Endothelial cell of umbilical vein (primary cell): Measurements from ENCODE around the gene ANO6. TPM values are rescaled to one million over a fixed set of nuclear protein-coding genes. Genes with fewer than 3 reads are reported as not detected.

Experiments used
- BruUV-seq: library from RNA; stranded (reverse); fragments of 400-500 nt; replicated peaks from 2 replicates; lab custom pipeline; 2021; lab: Mats Ljungman, UMichigan
- CTCF ChIA-PET: fragments of 300-600, 350-600 bp; sonication (Branson Sonifier 250); formaldehyde crosslinking; loops from one replicate; lab custom pipeline; 2021; ENCODE audit warnings: antibody characterized with exemption, inconsistent platforms; lab: Charles Lee
- POLR2A ChIA-PET: fragments of 300-600, 350-600 bp; sonication (Branson Sonifier 250); formaldehyde crosslinking; loops from one replicate; lab custom pipeline; 2021; ENCODE audit warnings: antibody characterized with exemption, inconsistent platforms; lab: Charles Lee
- DNase-seq: peaks from one replicate; pipeline ENCODE4 v3.0.0-alpha.2; 2011; ENCODE audit warnings: low read depth, low spot score
- FAIRE-seq: peaks from 2 replicates; lab custom pipeline; 2011; peaks lifted over from hg19 to GRCh38; lab: Jason Lieb, UNC
- H2AFZ ChIP-seq: 2 replicates; pipeline ENCODE4 v1.6.0; 2012; ENCODE audit warnings: low read depth, low read length, control low read depth, inconsistent platforms
- H3K27ac ChIP-seq: 2 replicates; pipeline ENCODE4 v1.5.1; 2011; ENCODE audit warnings: low read depth, mild to moderate bottlenecking, control low read depth, low read length, moderate library complexity; ENCODE audit not compliant: insufficient read depth
- H3K27me3 ChIP-seq, 2 experiments: 2 replicates each; pipeline versions ENCODE4 v1.6.0 to v1.6.1; 2011; ENCODE audit warnings: low read length in 2 of 2, mixed read lengths in 1 of 2; ENCODE audit not compliant: control insufficient read depth in 2 of 2, insufficient read depth in 2 of 2
- H3K36me3 ChIP-seq, 2 experiments: 2 replicates in 1 of 2; 3 replicates in 1 of 2; pipeline ENCODE4 v1.5.1; 2011; ENCODE audit warnings: low read length in 2 of 2, mild to moderate bottlenecking in 1 of 2, moderate library complexity in 1 of 2; ENCODE audit not compliant: control insufficient read depth in 2 of 2, insufficient read depth in 2 of 2; ENCODE audit errors: extremely low read depth in 1 of 2
- H3K4me1 ChIP-seq: 3 replicates; pipeline ENCODE4 v1.5.1; 2011; ENCODE audit warnings: mild to moderate bottlenecking, low read length; ENCODE audit not compliant: control insufficient read depth, insufficient read depth; ENCODE audit errors: extremely low read depth
- H3K4me2 ChIP-seq: 2 replicates; pipeline ENCODE4 v1.6.1; 2011; ENCODE audit warnings: low read length, control low read depth, mixed read lengths; ENCODE audit not compliant: insufficient read depth
- H3K4me3 ChIP-seq, 3 experiments: fragments of 200-600 bp in 1 of 3; sonication (generic), shearing (Covaris generic) in 1 of 3; replicated peaks in 1 of 3; 2 replicates each; pipeline ENCODE4 v1.5.1; 2011 to 2016; ENCODE audit warnings: control low read depth in 3 of 3, low read length in 3 of 3, mild to moderate bottlenecking in 2 of 3, inconsistent platforms in 1 of 3, low read depth in 1 of 3, moderate library complexity in 1 of 3; ENCODE audit not compliant: insufficient read depth in 1 of 3
- H3K79me2 ChIP-seq: 2 replicates; pipeline ENCODE4 v1.6.0; 2012; ENCODE audit warnings: low read length, inconsistent platforms; ENCODE audit not compliant: control insufficient read depth, insufficient read depth
- H3K9ac ChIP-seq: replicated peaks from 2 replicates; pipeline ENCODE3; 2011; ENCODE audit warnings: low read length, control low read depth; ENCODE audit not compliant: insufficient read depth; ENCODE audit errors: extremely low read depth
- H3K9me1 ChIP-seq: replicated peaks from 3 replicates; pipeline ENCODE4 v1.6.0; 2011; ENCODE audit warnings: mild to moderate bottlenecking, low read length; ENCODE audit not compliant: control insufficient read depth, insufficient read depth; ENCODE audit errors: extremely low read depth
- H3K9me3 ChIP-seq: replicated peaks from 2 replicates; pipeline ENCODE4 v1.5.1; 2012; ENCODE audit warnings: low read length, inconsistent platforms; ENCODE audit not compliant: control insufficient read depth, insufficient read depth
- H4K20me1 ChIP-seq: replicated peaks from 2 replicates; pipeline ENCODE3; 2011; ENCODE audit warnings: mild to moderate bottlenecking, low read length; ENCODE audit not compliant: control insufficient read depth, insufficient read depth; ENCODE audit errors: extremely low read depth
- CTCF ChIP-seq, 2 donors: IDR thresholded peaks; 1 replicate in 1 of 2; 2 replicates in 1 of 2; pipeline ENCODE4 v1.5.1; 2011; ENCODE audit warnings: low read length in 2 of 2, mild to moderate bottlenecking in 2 of 2, moderate library complexity in 2 of 2, control low read depth in 1 of 2, inconsistent platforms in 1 of 2, low read depth in 1 of 2; ENCODE audit not compliant: insufficient read depth in 1 of 2; ENCODE audit errors: extremely low read depth in 1 of 2
- EZH2 ChIP-seq: IDR thresholded peaks from 2 replicates; pipeline ENCODE4 v1.6.1; 2012; ENCODE audit warnings: borderline replicate concordance, low read depth, mild to moderate bottlenecking, moderate library complexity, low read length, inconsistent platforms; ENCODE audit not compliant: severe bottlenecking
- FOS ChIP-seq: IDR thresholded peaks from 2 replicates; pipeline ENCODE4 v1.6.1; 2011; ENCODE audit warnings: mild to moderate bottlenecking, low read length, moderate library complexity, borderline replicate concordance; ENCODE audit not compliant: insufficient read depth
- GATA2 ChIP-seq: IDR thresholded peaks from 2 replicates; pipeline ENCODE4 v1.7.0; 2011; ENCODE audit warnings: low read depth, mild to moderate bottlenecking, moderate library complexity, mixed read lengths, low read length; ENCODE audit not compliant: insufficient read length, insufficient read depth
- JUN ChIP-seq: IDR thresholded peaks from 2 replicates; pipeline ENCODE4 v1.6.1; 2011; ENCODE audit warnings: borderline replicate concordance, low read depth; ENCODE audit not compliant: insufficient read length, insufficient read depth
- MYC ChIP-seq: IDR thresholded peaks from one replicate; pipeline ENCODE4 v1.6.1; 2011; ENCODE audit warnings: mild to moderate bottlenecking, low read depth, low read length
- POLR2A ChIP-seq: IDR thresholded peaks from 2 replicates; pipeline ENCODE4 v1.6.1; 2012; ENCODE audit warnings: low read depth, mild to moderate bottlenecking, control low read depth, low read length
- POLR2AphosphoS5 ChIP-seq: IDR thresholded peaks from 2 replicates; pipeline ENCODE4 v1.6.1; 2012; ENCODE audit warnings: low read depth, mild to moderate bottlenecking, control low read depth, low read length, moderate library complexity; ENCODE audit not compliant: insufficient read depth
- dilution Hi-C: fragments of 300-500 bp; cut with MboI; formaldehyde crosslinking; loops from one replicate; pipeline ENCODE4 v1.15.0; 2019; ENCODE audit warnings: low sequenced_read_pairs; ENCODE audit not compliant: extremely low pct_ligation_motif_present
- intact Hi-C: fragments of 100-400 bp; cut with micrococcal nuclease; formaldehyde crosslinking; loops from one replicate; pipeline ENCODE4 v1.10.0; 2022
- polyA plus RNA-seq, 4 experiments: library from polyadenylated mRNA; depleted of rRNA in 3 of 4; stranded (reverse) in 3 of 4; unstranded in 1 of 4; fragments of >200 nt; gene quantifications; 2 replicates each; pipeline versions ENCODE4 v1.2.1 to v1.2.3, GENCODE V29; 2011 to 2012; ENCODE audit warnings: missing spikeins in 1 of 4
- total RNA-seq: library from RNA; stranded (reverse); gene quantifications from 2 replicates; pipeline ENCODE4 v1.2.3, GENCODE V29; 2021
- TF ChIP-seq, protein P1 (sequence below): IDR thresholded peaks from 2 replicates; pipeline ENCODE4 v1.6.1; 2011; ENCODE audit not compliant: insufficient read depth, insufficient read length

ANO6 gene
- total and polyA plus RNA-seq, 2 donors (not counting 3 experiments of a cell fraction or from before 2014, with no cell fraction given) = 21.3 to 67.6 TPM

DNA sequence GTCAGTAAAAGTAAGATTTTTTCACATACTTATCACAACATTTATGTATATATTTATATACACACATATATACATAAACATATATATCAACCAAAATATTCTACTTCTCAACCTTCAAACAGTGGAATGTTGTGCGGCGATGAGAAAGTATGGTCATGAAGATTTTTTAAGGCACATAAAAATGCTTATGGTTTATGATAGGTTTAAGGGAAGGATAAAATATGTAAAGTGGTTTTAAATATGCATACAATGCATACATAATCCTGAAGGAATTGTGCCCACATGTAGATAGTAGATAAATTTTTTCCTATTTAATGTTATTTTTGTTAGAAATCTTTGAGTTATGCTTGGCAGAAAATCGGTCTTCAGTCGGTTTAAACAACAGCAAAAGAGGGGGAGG, 182.7 kb downstream of the ANO6 start:
- no peak overlapping the region for H3K27ac ChIP-seq
- CTCF ChIA-PET = interaction anchor here (1.2 kb wide), 1 partner anchor 130 kb away, joined by 4 read pairs; no protein-coding TSS in a partner anchor

More for the DNA sequence above, 182.7 kb downstream of the ANO6 start:
- Histone ChIP-seq H4K20me1 (no peaks in the 10 kb centered on the region), H3K9me1 (no peaks in the 10 kb centered on the region), H3K79me2 (no peaks in the 10 kb centered on the region), H3K4me2 (no peak overlapping the region), H3K4me1 (no peaks in the 10 kb centered on the region), H3K9me3 (no peaks in the 10 kb centered on the region), H3K9ac (no peak overlapping the region), H3K27me3 (no peaks in the 10 kb centered on the region), H2AFZ (no peak overlapping the region), H3K36me3 (peaks cover 2 to 6% of the 10 kb centered on the region in 2 experiments), H3K4me3 (no peak overlapping the region)
- POLR2A ChIA-PET = no interaction called here
- DNase-seq (no peak), FAIRE-seq (no peak)
- intact Hi-C loops = no loop called here
- no TSS peak for BruUV-seq
- dilution Hi-C loops = no loop called here
- TF ChIP-seq FOS = no peak
- TF ChIP-seq, protein P1, sequence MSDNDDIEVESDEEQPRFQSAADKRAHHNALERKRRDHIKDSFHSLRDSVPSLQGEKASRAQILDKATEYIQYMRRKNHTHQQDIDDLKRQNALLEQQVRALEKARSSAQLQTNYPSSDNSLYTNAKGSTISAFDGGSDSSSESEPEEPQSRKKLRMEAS = no peak
- no peak for TF ChIP-seq CTCF (IDR thresholded peaks at IDR 0.05; ENCODE audit: extremely low read depth in 1 of 2, insufficient read depth in 1 of 2, low read depth in 1 of 2, low read length in 2 of 2)
- TF ChIP-seq JUN = no peak
- TF ChIP-seq MYC = no peak
- TF ChIP-seq POLR2AphosphoS5 = no peak
- no peak for TF ChIP-seq POLR2A
- TF ChIP-seq EZH2 = no peak
- TF ChIP-seq GATA2 = no peak
